GM18519 (cell line): ENCODE results near the gene EPHA8.

ENCODE experiments used
- ATAC-seq: cut with Tn5 transposase; IDR thresholded peaks from one replicate; pipeline ENCODE4 v1.9.1; 2021; ENCODE audit warnings: mild to moderate bottlenecking, moderate library complexity; ENCODE audit not compliant: unreplicated experiment, low FRiP score

EPHA8 gene

GRCh38 chr1:22563671-22564602 is 648 bp downstream of the EPHA8 start:
- no peak for ATAC-seq

DNA sequence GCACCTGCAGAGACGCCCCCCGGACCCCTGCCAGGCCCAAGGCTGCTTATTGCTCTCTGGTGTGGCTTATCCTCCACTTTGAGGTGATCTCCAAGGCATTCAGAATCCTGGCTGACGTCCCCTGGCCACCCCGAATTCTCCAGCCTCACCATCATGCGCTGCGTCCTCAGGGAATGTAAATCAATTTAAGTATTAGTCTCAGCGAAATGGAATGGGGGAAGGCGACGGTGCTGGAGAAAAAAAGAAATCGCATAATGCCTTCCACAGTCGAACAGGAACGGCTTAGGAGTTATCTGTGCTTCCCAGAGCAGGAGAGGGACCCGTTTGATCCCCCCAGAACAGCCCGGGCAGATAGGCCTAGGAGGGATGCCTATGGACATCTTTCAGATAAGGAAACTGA is 2.9 kb downstream of the EPHA8 start:
- no peak for ATAC-seq

- no peak for ATAC-seq
These were observed 3.9 kb downstream of the EPHA8 start for GRCh38 chr1:22567197-22567596.

GRCh38 chr1:22567994-22568393 is 4.7 kb downstream of the EPHA8 start:
- no peak for ATAC-seq

GRCh38 chr1:22569269-22569668 is 6.0 kb downstream of the EPHA8 start:
- ATAC-seq = no peak

- ATAC-seq = no peak
These were observed 7.0 kb downstream of the EPHA8 start for GRCh38 chr1:22570140-22570909.

DNA sequence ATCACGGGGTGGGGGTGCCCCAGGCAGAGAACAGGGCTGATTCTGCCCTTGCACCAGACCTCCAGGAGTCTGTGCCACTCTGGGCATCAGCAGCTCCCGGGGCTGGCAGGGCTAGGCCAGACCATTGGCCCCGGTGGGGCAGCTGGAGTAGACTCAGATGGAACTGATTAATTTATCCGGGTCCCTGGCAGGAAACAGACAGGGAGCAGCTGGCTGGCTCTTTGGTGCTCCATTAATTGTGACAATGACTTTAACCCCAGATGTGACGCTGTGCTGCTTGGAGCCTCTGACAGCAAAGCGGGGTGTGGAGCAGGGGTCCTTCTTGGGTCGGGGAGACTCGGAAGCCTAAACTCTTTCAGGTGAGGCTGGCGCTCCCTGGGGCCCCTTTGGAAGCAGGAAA is 9.5 kb downstream of the EPHA8 start:
- no peak for ATAC-seq

- ATAC-seq = no peak
These were observed 9.9 kb downstream of the EPHA8 start for GRCh38 chr1:22573237-22573636.

GRCh38 chr1:22575532-22576149 is 12.4 kb downstream of the EPHA8 start:
- ATAC-seq = no peak

DNA sequence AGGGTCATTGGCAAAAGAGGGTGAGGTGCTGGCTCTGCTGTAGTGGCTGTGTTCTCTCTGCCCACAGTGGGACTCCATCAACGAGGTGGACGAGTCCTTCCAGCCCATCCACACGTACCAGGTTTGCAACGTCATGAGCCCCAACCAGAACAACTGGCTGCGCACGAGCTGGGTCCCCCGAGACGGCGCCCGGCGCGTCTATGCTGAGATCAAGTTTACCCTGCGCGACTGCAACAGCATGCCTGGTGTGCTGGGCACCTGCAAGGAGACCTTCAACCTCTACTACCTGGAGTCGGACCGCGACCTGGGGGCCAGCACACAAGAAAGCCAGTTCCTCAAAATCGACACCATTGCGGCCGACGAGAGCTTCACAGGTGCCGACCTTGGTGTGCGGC is 12.9 kb downstream of the EPHA8 start:
- ATAC-seq = no peak

DNA sequence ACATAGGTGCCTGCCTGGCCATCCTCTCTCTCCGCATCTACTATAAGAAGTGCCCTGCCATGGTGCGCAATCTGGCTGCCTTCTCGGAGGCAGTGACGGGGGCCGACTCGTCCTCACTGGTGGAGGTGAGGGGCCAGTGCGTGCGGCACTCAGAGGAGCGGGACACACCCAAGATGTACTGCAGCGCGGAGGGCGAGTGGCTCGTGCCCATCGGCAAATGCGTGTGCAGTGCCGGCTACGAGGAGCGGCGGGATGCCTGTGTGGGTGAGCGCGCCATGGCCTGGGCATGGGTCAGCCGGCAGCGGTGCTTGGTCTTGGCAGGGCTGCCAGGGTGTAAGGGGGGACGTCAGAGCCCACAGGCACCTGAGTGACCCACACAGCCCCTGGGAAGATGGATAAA is 13.3 kb downstream of the EPHA8 start:
- no peak for ATAC-seq

GRCh38 chr1:22578732-22579361 is 15.6 kb downstream of the EPHA8 start:
- ATAC-seq = no peak

GRCh38 chr1:22579541-22580155 is 16.4 kb downstream of the EPHA8 start:
- ATAC-seq = no peak

DNA sequence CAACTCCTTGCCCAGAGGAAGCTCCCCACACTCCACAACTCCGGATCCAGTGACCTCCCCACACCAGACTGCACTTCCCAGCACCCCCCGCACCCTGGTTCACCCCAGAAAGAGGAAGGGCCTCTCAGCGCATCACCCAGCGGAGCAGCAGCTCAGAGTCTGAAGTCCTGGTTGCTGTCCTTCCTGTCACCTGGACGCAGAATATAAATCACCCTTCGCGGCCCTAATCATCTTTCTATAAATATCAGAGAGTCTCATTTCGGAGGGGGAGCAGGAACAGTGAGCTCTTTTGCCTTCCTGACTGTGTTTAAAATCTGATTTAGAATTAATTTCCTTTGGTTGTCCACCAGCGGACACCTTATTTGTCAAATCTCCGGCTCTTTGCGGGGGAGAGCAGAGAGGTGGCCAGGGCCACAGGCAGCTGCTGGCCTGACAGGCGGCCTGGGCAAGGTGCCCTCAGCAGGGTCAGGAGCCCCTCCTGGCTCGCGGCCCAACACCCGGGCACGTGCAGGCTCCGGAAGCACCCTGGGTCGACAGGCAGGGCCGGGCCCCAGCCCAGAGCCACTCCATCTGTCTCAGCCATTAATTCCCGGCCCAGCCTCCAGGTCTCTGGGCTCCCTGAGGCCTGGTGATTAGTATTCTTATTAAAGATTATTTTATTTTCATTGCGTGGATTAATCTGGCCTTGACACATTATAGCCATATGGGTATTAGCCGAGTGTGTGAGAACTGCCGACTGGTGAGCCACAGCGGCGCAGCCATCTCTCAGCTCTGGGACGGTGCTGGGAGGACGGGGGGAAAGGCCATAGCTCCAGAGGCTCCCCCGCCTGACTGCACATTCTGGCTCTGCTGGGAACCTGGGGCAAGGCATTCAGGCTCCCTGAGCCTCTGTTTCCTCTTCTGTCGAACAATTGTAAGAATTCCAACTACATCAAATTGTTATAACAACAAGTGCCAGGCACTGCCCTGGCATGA is 19.7 kb downstream of the EPHA8 start:
- ATAC-seq = no peak

DNA sequence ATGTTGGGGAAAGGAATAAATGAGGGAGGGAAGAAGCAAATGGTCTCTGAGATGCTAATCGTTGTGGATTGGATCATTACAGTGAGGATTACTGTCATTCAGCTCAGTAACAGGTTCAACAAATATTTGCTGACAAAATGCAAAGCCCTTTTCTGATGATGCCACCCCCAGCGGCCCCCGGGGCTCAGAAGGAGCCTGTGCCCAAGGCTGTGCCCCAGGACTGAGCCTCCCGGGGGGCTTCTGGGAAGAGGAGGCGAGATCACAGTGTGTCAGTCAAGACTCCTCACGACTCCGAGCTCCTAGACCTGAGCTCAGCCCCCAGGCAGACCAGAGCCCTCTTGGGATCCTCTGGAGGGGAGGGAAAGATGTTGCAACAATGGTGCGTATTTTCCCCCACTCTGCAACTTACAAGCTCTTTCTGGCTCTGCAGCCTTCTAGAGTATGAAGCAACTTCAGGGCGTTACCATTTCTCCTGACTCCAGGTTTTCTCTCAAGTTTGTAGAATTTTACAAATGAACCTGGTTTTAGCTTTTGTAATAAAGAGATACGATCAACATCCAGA is 20.8 kb downstream of the EPHA8 start:
- no peak for ATAC-seq

- ATAC-seq = no peak
These were observed 21.7 kb downstream of the EPHA8 start for GRCh38 chr1:22584970-22585369.

DNA sequence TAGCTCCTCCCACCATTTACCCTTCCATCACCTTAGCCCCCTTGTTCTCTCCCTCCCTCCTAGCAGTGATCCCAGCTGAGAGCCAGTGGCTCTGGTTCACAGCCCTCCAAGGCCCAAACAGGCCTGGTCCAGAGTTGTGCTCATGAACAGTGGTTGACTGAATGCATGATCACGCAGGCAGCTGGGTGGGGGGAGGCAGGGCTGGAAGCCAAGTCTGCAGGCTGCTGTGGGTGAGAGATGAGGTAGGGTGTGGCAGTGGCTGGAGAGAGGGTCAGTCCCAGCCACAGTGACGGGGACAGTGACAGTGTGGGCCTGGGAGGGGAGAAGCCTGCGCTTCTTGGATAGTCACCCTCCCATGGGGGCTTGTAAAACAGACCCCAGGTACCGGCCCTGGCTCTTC is 22.2 kb downstream of the EPHA8 start:
- no peak for ATAC-seq

DNA sequence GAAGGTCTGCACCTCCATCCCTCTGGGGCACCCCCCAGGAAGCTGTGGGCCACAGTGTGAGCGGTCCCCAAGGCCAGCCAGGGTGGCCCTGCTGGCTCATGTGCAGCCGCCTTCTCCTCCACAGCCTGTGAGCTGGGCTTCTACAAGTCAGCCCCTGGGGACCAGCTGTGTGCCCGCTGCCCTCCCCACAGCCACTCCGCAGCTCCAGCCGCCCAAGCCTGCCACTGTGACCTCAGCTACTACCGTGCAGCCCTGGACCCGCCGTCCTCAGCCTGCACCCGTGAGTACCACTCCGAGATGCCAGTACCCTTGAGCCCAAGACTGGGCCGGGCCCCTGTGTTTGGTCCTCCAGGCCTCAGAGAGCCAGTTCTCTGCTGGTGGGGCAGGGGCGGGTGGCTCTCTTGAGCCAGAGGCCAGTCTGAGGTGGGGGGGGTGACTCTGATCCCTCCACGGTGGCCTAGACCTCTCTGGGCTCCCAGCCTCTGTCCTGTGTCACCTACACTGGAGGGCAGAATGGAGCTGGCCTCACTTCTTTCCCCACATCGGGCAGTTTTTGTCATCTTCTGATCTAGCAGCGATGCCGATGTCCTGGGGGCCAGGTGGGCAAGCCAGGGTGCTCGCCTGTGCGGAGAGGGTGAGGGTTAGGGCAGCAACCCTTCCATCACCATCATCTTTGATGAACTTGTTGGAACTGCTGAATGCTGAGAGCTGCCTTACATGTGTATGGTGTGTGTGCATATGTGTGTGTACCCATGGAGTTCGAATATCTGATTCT is 23.3 kb downstream of the EPHA8 start:
- no peak for ATAC-seq
